HFF-Myc (cell line): ENCODE measurements around the gene LIN54.

Experiments
- DNase-seq: peaks from one replicate; pipeline ENCODE4 v3.0.0-alpha.2; 2011; ENCODE audit warnings: low read depth; ENCODE audit errors: extremely low read depth
- H3K4me3 ChIP-seq: replicated peaks from 2 replicates; pipeline ENCODE4 v1.5.1; 2011; ENCODE audit warnings: low read depth, mild to moderate bottlenecking, control low read depth, low read length
- CTCF ChIP-seq: IDR thresholded peaks from 2 replicates; pipeline ENCODE4 v1.5.1; 2012; ENCODE audit warnings: mild to moderate bottlenecking, low read depth, low read length, control low read depth; ENCODE audit errors: missing control alignments

The LIN54 gene

GRCh38 chr4:82896755-82897154, 113.9 kb downstream of the LIN54 start:
- H3K4me3 ChIP-seq, result peak overlapping the region; percentile 94; the same call in 1 of the 2 replicates
- no peak for DNase-seq
- no peak for TF ChIP-seq CTCF

GRCh38 chr4:82893942-82894341, 116.7 kb downstream of the LIN54 start:
- TF ChIP-seq CTCF, result no peak
- H3K4me3 ChIP-seq, result no peak overlapping the region
- DNase-seq, result no peak

- DNase-seq, result no peak
- TF ChIP-seq CTCF, result no peak
- H3K4me3 ChIP-seq, result no peak overlapping the region
Observed at GRCh38 chr4:82892467-82892802, 118.2 kb downstream of the LIN54 start.

- H3K4me3 ChIP-seq, result peak overlapping the region; percentile 99
- DNase-seq, result no peak
- TF ChIP-seq CTCF, result no peak
Observed at GRCh38 chr4:82891707-82892466, 118.7 kb downstream of the LIN54 start.

- DNase-seq, result peak; percentile 67
- peak within 1 kb of the TSS; percentile 99 for H3K4me3 ChIP-seq
- TF ChIP-seq CTCF, result no peak
Observed at GRCh38 chr4:82890901-82891706, 119.5 kb downstream of the LIN54 start, which contains the start of gene SEC31A. Gene SEC31A (minus strand): TSS chr4:82891153. CDS start chr4:82881936, 9,217 bp downstream.

GRCh38 chr4:82890528-82890900, 120.1 kb downstream of the LIN54 start:
- no peak for TF ChIP-seq CTCF
- DNase-seq, result no peak
- H3K4me3 ChIP-seq, result peak overlapping the region; percentile 99
